Thoracic aorta endothelial cell (primary cell): ENCODE results near the gene CST11. TPM values are rescaled to one million over a fixed set of nuclear protein-coding genes. Genes with fewer than 3 reads are reported as not detected.

Experiments
- small RNA-seq: library from RNA; depleted of rRNA; stranded (forward); fragments of <200 nt; gene quantifications from one replicate; pipeline ENCODE3, GENCODE V24; 2012
- total RNA-seq: library from RNA; depleted of rRNA; stranded (reverse); fragments of >200 nt; gene quantifications from 2 replicates; pipeline ENCODE4 v1.2.3, GENCODE V29; 2012

The CST11 gene, protein sequence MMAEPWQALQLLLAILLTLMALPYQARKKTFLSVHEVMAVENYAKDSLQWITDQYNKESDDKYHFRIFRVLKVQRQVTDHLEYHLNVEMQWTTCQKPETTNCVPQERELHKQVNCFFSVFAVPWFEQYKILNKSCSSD
- total RNA-seq, result not detected in 2 replicates

DNA sequence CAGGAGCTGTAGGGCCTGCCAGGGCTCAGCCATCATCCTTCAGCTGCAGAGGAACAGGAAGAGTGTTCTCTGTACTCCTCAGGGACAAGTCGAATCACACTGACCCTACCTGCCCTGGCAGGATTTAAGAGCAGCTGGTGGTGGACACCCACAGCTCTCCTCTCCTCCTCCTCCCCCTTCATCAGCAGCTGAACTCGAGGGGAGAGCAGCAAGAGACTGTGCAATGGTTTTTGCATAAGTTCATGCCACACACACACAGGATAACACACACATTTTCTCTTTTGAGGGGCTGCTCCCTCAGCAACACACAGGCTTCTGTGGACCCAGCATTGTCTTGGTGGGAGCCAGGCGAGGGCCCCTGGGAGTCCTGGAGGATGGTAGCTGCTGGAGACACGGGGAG lies at the start of gene CST11:
CST11 (minus strand) TSS at position 101 of the 400 bp plus-strand sequence; CDS start at position 36, 65 bp downstream.

DNA sequence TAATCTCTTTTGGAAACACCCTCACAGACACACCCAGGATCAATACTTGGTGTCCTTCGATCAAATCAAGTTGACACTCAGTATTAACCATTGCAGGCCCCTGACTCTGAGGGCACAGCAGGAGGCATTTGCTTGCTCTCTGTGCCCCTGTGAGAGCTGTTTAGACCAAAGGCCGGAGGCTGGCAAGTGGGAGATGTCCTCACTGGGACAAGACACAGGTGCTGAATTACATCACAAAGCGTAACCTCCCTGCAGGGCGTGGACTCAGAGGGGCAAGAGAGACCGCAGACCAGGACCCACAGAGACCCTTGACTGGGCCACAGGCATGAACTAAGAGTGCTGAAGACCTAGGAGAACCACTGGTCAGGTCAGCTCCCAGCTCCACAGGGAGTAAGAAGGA lies 38.1 kb upstream of the CST11 start, which contains the start of gene CST8:
CST8 (plus strand) TSS at position 301 of the 400 bp plus-strand sequence. CDS start 551 bp downstream, outside the sequence.

DNA sequence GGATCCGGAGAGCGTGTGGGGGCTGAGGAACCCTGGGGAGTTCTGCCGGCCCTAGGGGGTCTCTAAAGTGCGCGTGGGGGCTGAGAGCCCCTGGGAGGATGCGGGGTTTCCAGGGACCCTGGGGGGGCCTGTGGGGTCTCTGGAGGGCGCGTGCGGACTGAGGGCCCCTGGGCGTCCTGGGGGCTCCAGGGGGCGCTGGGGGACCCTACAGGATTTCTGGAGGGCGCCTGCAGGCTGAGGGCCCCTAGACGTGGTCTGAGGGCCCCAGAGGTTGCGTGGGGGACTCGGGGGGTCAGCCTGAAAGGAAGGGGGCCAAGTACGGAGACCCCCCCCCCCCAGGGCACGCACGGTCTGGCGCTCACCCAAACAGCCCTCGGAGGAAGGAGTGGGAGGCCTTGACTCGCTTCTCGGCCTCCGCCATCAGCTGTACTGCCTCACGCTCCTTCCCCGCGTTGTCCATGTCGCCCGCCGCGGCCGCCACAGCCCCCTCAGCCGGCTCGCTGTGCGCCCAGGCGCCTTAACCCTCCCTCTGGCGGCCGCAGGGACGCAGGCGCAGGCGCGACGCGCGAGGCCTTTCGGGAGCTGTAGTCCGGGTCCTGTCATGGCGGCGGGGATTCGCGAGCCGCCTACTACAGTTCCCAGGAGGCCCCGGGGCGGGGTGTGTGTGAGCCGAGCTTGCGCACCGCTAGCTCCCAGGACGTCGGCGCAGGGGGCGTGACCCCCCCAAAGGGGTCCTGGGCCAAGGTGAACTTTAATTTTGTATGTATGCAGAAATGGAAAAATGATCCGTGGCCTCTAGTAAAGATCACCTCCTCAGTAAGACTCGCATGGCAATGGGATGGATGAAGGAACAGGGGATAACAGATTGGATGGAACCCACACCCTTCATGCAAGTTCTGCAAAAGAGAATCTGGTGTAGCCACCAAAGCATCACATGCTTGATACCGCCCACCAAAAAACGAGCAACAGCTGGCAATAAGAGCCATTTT lies 31.4 kb downstream of the CST11 start, which contains the start of gene NAPB:
NAPB (minus strand) TSS at position 546 of the 989 bp plus-strand sequence; CDS start at position 460, 86 bp downstream.

Small RNAs within 50 kb of the gene (small RNA-seq; reads per million reads assigned to genes)
- not detected for gene RF00019

Other genes with a start within 250 kb of the CST11 start
- 24.7 and 33.7 TPM in 2 replicates for gene NXT1, start 102.1 kb downstream of the CST11 start, total RNA-seq
- gene GZF1, start 90.7 kb downstream of the CST11 start, total RNA-seq, result 12.5 and 14.6 TPM in 2 replicates
- 13.1 and 15.4 TPM in 2 replicates for gene NAPB, start 31.4 kb downstream of the CST11 start, total RNA-seq
- gene CSTL1, start 13.2 kb downstream of the CST11 start, total RNA-seq, result not detected in 2 replicates
- not detected in 2 replicates for gene CST8, start 38.2 kb upstream of the CST11 start, total RNA-seq
- gene CST9L, start 115.6 kb upstream of the CST11 start, total RNA-seq, result not detected in 2 replicates
- gene CST9, start 153.0 kb upstream of the CST11 start, total RNA-seq, result not detected in 2 replicates
- 123 and 135 TPM in 2 replicates for gene CST3, start 185.1 kb upstream of the CST11 start, total RNA-seq
- not detected in 2 replicates for gene CST4, start 236.2 kb upstream of the CST11 start, total RNA-seq